ENCODE measurements around the gene CRACDL.

DNA sequence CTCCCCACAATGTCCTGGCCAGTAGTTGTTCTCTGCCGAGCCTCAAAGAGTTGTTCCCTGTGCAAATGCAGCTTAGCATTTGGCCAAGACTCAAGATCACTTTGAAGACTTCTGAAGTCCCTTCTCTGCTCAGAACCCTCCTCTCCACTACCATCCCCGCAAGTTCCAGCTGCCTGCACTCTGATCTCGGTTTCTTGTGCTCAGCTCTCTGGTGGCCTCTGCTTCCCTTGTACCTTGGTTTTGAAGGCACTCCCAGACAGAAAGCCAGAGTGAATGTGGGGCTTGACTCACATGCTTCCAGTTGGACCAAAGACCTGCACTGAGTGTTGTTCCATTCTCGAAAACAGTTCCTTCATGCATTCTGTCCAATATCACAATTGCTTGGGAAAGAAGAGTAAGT lies 28.6 kb downstream of the CRACDL start:
- TF ChIP-seq, protein P1, sequence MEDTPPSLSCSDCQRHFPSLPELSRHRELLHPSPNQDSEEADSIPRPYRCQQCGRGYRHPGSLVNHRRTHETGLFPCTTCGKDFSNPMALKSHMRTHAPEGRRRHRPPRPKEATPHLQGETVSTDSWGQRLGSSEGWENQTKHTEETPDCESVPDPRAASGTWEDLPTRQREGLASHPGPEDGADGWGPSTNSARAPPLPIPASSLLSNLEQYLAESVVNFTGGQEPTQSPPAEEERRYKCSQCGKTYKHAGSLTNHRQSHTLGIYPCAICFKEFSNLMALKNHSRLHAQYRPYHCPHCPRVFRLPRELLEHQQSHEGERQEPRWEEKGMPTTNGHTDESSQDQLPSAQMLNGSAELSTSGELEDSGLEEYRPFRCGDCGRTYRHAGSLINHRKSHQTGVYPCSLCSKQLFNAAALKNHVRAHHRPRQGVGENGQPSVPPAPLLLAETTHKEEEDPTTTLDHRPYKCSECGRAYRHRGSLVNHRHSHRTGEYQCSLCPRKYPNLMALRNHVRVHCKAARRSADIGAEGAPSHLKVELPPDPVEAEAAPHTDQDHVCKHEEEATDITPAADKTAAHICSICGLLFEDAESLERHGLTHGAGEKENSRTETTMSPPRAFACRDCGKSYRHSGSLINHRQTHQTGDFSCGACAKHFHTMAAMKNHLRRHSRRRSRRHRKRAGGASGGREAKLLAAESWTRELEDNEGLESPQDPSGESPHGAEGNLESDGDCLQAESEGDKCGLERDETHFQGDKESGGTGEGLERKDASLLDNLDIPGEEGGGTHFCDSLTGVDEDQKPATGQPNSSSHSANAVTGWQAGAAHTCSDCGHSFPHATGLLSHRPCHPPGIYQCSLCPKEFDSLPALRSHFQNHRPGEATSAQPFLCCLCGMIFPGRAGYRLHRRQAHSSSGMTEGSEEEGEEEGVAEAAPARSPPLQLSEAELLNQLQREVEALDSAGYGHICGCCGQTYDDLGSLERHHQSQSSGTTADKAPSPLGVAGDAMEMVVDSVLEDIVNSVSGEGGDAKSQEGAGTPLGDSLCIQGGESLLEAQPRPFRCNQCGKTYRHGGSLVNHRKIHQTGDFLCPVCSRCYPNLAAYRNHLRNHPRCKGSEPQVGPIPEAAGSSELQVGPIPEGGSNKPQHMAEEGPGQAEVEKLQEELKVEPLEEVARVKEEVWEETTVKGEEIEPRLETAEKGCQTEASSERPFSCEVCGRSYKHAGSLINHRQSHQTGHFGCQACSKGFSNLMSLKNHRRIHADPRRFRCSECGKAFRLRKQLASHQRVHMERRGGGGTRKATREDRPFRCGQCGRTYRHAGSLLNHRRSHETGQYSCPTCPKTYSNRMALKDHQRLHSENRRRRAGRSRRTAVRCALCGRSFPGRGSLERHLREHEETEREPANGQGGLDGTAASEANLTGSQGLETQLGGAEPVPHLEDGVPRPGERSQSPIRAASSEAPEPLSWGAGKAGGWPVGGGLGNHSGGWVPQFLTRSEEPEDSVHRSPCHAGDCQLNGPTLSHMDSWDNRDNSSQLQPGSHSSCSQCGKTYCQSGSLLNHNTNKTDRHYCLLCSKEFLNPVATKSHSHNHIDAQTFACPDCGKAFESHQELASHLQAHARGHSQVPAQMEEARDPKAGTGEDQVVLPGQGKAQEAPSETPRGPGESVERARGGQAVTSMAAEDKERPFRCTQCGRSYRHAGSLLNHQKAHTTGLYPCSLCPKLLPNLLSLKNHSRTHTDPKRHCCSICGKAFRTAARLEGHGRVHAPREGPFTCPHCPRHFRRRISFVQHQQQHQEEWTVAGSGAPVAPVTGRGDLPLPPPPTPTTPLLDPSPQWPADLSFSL (CRISPR knock-in tag; IDR thresholded peaks at IDR 0.05), result no peak
- TF ChIP-seq, protein P2, sequence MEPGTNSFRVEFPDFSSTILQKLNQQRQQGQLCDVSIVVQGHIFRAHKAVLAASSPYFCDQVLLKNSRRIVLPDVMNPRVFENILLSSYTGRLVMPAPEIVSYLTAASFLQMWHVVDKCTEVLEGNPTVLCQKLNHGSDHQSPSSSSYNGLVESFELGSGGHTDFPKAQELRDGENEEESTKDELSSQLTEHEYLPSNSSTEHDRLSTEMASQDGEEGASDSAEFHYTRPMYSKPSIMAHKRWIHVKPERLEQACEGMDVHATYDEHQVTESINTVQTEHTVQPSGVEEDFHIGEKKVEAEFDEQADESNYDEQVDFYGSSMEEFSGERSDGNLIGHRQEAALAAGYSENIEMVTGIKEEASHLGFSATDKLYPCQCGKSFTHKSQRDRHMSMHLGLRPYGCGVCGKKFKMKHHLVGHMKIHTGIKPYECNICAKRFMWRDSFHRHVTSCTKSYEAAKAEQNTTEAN (CRISPR knock-in tag; conservative IDR thresholded peaks at IDR 0.05), result no peak
- TF ChIP-seq EHMT2 (IDR thresholded peaks at IDR 0.05; ENCODE audit: borderline replicate concordance, low read depth, low read length) (no peak), ZNF230 (CRISPR knock-in tag; IDR thresholded peaks at IDR 0.05) (no peak), ZSCAN30 (CRISPR knock-in tag; IDR thresholded peaks at IDR 0.05) (no peak)
